H1 (cell line): ENCODE results near the gene MFAP3L.

ENCODE experiments used
- EGR1 ChIP-seq: IDR thresholded peaks from 2 replicates; pipeline ENCODE4 v1.6.1; 2011; ENCODE audit warnings: low read depth, low read length, borderline replicate concordance
- EP300 ChIP-seq, 2 experiments: IDR thresholded peaks; 1 replicate in 1 of 2; 2 replicates in 1 of 2; pipeline ENCODE4 v1.6.1; 2011 to 2012; ENCODE audit warnings: low read depth in 2 of 2, low read length in 2 of 2, mild to moderate bottlenecking in 2 of 2, borderline replicate concordance in 1 of 2, inconsistent platforms in 1 of 2, moderate library complexity in 1 of 2
- POLR2AphosphoS5 ChIP-seq: IDR thresholded peaks from 2 replicates; pipeline ENCODE4 v1.6.1; 2011; ENCODE audit warnings: low read depth, low read length

- TF ChIP-seq POLR2AphosphoS5 (no peak), EP300 (IDR thresholded peaks at IDR 0.05; ENCODE audit: borderline replicate concordance in 1 of 2, low read depth in 2 of 2, low read length in 2 of 2) (no peak), EGR1 (no peak)
These were observed 23.6 kb upstream of the MFAP3L start for GRCh38 chr4:170049766-170050165.
